Activated CD4-positive, alpha-beta T cell treated with anti-CD3 and anti-CD28 coated beads for 36 hours (primary cell): ENCODE results near the gene ADCY2. TPM values are rescaled to one million over a fixed set of nuclear protein-coding genes. Genes with fewer than 3 reads are reported as not detected.

Experiments used
- ATAC-seq: fragments of 200-7000 bp; cut with Tn5 transposase; one replicate; pipeline ENCODE4 v1.10.0; 2021; ENCODE audit warnings: mild to moderate bottlenecking, moderate library complexity
- CTCF ChIA-PET: fragments of 350-600 bp; sonication (Branson Sonifier 250); formaldehyde crosslinking; loops from one replicate; lab custom pipeline; 2021; ENCODE audit warnings: antibody characterized with exemption; lab: Charles Lee
- POLR2A ChIA-PET: fragments of 350-600 bp; sonication (Branson Sonifier 250); formaldehyde crosslinking; loops from one replicate; lab custom pipeline; 2021; ENCODE audit warnings: antibody characterized with exemption, inconsistent platforms; lab: Charles Lee
- DNase-seq: peaks from one replicate; pipeline ENCODE4 v3.0.0-alpha.2; 2020
- H3K27ac Mint-ChIP-seq: one replicate; pipeline ENCODE4 v1.8.0; 2021; ENCODE audit warnings: mixed read lengths
- H3K27me3 Mint-ChIP-seq: one replicate; pipeline ENCODE4 v1.8.0; 2021; ENCODE audit warnings: mixed read lengths
- H3K36me3 Mint-ChIP-seq: one replicate; pipeline ENCODE4 v1.8.0; 2021; ENCODE audit warnings: low read depth, mixed read lengths
- H3K4me1 Mint-ChIP-seq: one replicate; pipeline ENCODE4 v1.8.0; 2021; ENCODE audit warnings: mixed read lengths
- H3K4me3 Mint-ChIP-seq: one replicate; pipeline ENCODE4 v1.8.0; 2021; ENCODE audit warnings: mild to moderate bottlenecking, moderate library complexity, mixed read lengths
- H3K9me3 Mint-ChIP-seq: one replicate; pipeline ENCODE4 v1.8.0; 2021; ENCODE audit warnings: low read depth, mixed read lengths
- intact Hi-C, 2 experiments: fragments of 100-400 bp; cut with DNase I in 1 of 2; cut with micrococcal nuclease in 1 of 2; formaldehyde crosslinking; loops; one replicate each; pipeline versions ENCODE4 v1.14.2 to v1.15.1; 2022 to 2024; cut with DNase I, micrococcal nuclease
- total RNA-seq, 2 experiments: library from RNA; stranded (reverse); gene quantifications; one replicate each; pipeline ENCODE4 v1.2.3, GENCODE V29; 2021

The ADCY2 gene
- total RNA-seq, 2 experiments from 2014 or later: not detected

GRCh38 chr5:7377761-7378160 is 18.2 kb upstream of the ADCY2 start:
- POLR2A ChIA-PET: no interaction called here
- CTCF ChIA-PET: no interaction called here
- H3K27me3 Mint-ChIP-seq: peaks cover 3% of the 10 kb centered on the region
- ATAC-seq (no peak), DNase-seq (no peak)
- intact Hi-C loops: no loop called here
- H3K9me3 Mint-ChIP-seq: no peaks in the 10 kb centered on the region
- H3K4me3 Mint-ChIP-seq: no peak overlapping the region
- no peaks in the 10 kb centered on the region for H3K36me3 Mint-ChIP-seq
- H3K4me1 Mint-ChIP-seq: no peaks in the 10 kb centered on the region
- H3K27ac Mint-ChIP-seq: no peak overlapping the region

GRCh38 chr5:7382588-7382987 is 13.3 kb upstream of the ADCY2 start:
- no peak overlapping the region for H3K4me3 Mint-ChIP-seq
- H3K27ac Mint-ChIP-seq: no peak overlapping the region
- H3K27me3 Mint-ChIP-seq: peaks cover 3% of the 10 kb centered on the region
- DNase-seq (no peak), ATAC-seq (no peak)
- no peaks in the 10 kb centered on the region for H3K36me3 Mint-ChIP-seq
- H3K9me3 Mint-ChIP-seq: no peaks in the 10 kb centered on the region
- POLR2A ChIA-PET: no interaction called here
- no peaks in the 10 kb centered on the region for H3K4me1 Mint-ChIP-seq
- intact Hi-C loops: no loop called here
- CTCF ChIA-PET: no interaction called here

GRCh38 chr5:7385681-7386080 is 10.3 kb upstream of the ADCY2 start:
- no peaks in the 10 kb centered on the region for H3K36me3 Mint-ChIP-seq
- no peak for ATAC-seq
- ChIA-PET POLR2A (no interaction called here), CTCF (no interaction called here)
- no peak overlapping the region for H3K27ac Mint-ChIP-seq
- peaks cover 2% of the 10 kb centered on the region for H3K27me3 Mint-ChIP-seq
- no peak overlapping the region for H3K4me3 Mint-ChIP-seq
- no peaks in the 10 kb centered on the region for H3K4me1 Mint-ChIP-seq
- intact Hi-C loops: no loop called here
- H3K9me3 Mint-ChIP-seq: no peaks in the 10 kb centered on the region
- DNase-seq: no peak

- DNase-seq (no peak), ATAC-seq (no peak)
- intact Hi-C loops: no loop called here
- H3K36me3 Mint-ChIP-seq: no peaks in the 10 kb centered on the region
- H3K9me3 Mint-ChIP-seq: no peaks in the 10 kb centered on the region
- peaks cover 7% of the 10 kb centered on the region for H3K27me3 Mint-ChIP-seq
- no peak overlapping the region for H3K4me3 Mint-ChIP-seq
- POLR2A ChIA-PET: no interaction called here
- CTCF ChIA-PET: no interaction called here
- no peak overlapping the region for H3K27ac Mint-ChIP-seq
- no peaks in the 10 kb centered on the region for H3K4me1 Mint-ChIP-seq
Observed at GRCh38 chr5:7388553-7388952, 7.4 kb upstream of the ADCY2 start.

GRCh38 chr5:7391215-7391614 is 4.7 kb upstream of the ADCY2 start:
- peaks cover 15% of the 10 kb centered on the region for H3K27me3 Mint-ChIP-seq
- no peaks in the 10 kb centered on the region for H3K36me3 Mint-ChIP-seq
- no peaks in the 10 kb centered on the region for H3K4me1 Mint-ChIP-seq
- H3K4me3 Mint-ChIP-seq: no peak overlapping the region
- intact Hi-C loops: no loop called here
- ChIA-PET POLR2A (no interaction called here), CTCF (interaction anchor here (0.7 kb wide), 1 partner anchor 14 kb away, joined by 3 read pairs; no protein-coding TSS in a partner anchor)
- H3K27ac Mint-ChIP-seq: no peak overlapping the region
- ATAC-seq (no peak), DNase-seq (no peak)
- H3K9me3 Mint-ChIP-seq: no peaks in the 10 kb centered on the region

GRCh38 chr5:7391814-7392692 is 3.9 kb upstream of the ADCY2 start:
- H3K36me3 Mint-ChIP-seq: no peaks in the 10 kb centered on the region
- no peak overlapping the region for H3K27ac Mint-ChIP-seq
- no peaks in the 10 kb centered on the region for H3K9me3 Mint-ChIP-seq
- intact Hi-C loops: no loop called here
- no peak for DNase-seq
- H3K27me3 Mint-ChIP-seq: peaks cover 20% of the 10 kb centered on the region
- CTCF ChIA-PET: interaction anchor here (0.7 kb wide), 1 partner anchor 13 kb away, joined by 3 read pairs; no protein-coding TSS in a partner anchor
- POLR2A ChIA-PET: no interaction called here
- ATAC-seq: no peak
- H3K4me3 Mint-ChIP-seq: no peak overlapping the region
- peaks cover 3% of the 10 kb centered on the region for H3K4me1 Mint-ChIP-seq

GRCh38 chr5:7392693-7393024 is 3.3 kb upstream of the ADCY2 start:
- Mint-ChIP-seq H3K4me1 (peaks cover 4% of the 10 kb centered on the region), H3K4me3 (no peak overlapping the region), H3K36me3 (no peaks in the 10 kb centered on the region), H3K27me3 (peaks cover 25% of the 10 kb centered on the region), H3K27ac (no peak overlapping the region), H3K9me3 (no peaks in the 10 kb centered on the region)
- ChIA-PET POLR2A (no interaction called here), CTCF (no interaction called here)
- DNase-seq (no peak), ATAC-seq (no peak)
- intact Hi-C loops: no loop called here

- intact Hi-C loops: no loop called here
- CTCF ChIA-PET: interaction anchor here (0.7 kb wide), 1 partner anchor 394 kb away, joined by 3 read pairs; no protein-coding TSS in a partner anchor
Observed at GRCh38 chr5:7393921-7394799, 1.8 kb upstream of the ADCY2 start.

GRCh38 chr5:7394889-7395431 is 978 bp upstream of the ADCY2 start:
- ChIA-PET POLR2A (no interaction called here), CTCF (interaction anchor here (0.6 to 0.7 kb wide), 2 partner anchors 380 to 395 kb away, joined by 3 to 4 read pairs; no protein-coding TSS in a partner anchor)
- Mint-ChIP-seq H3K27me3 (peaks cover 38% of the 10 kb centered on the region), H3K4me1 (peaks cover 4% of the 10 kb centered on the region), H3K4me3 (no peak overlapping the region), H3K36me3 (no peaks in the 10 kb centered on the region), H3K9me3 (no peaks in the 10 kb centered on the region), H3K27ac (no peak overlapping the region)
- intact Hi-C loops: no loop called here
- ATAC-seq (no peak), DNase-seq (peak; percentile 6)

More at GRCh38 chr5:7393921-7394799, 1.8 kb upstream of the ADCY2 start:
- Mint-ChIP-seq H3K4me3 (no peak overlapping the region), H3K9me3 (no peaks in the 10 kb centered on the region), H3K27me3 (peaks cover 38% of the 10 kb centered on the region), H3K27ac (no peak overlapping the region), H3K4me1 (peaks cover 4% of the 10 kb centered on the region), H3K36me3 (no peaks in the 10 kb centered on the region)
- POLR2A ChIA-PET: no interaction called here
- no peak for DNase-seq
- ATAC-seq: no peak

GRCh38 chr5:7395432-7395946 is 449 bp upstream of the ADCY2 start:
- Mint-ChIP-seq H3K27me3 (peaks cover 38% of the 10 kb centered on the region), H3K9me3 (no peaks in the 10 kb centered on the region), H3K36me3 (no peaks in the 10 kb centered on the region), H3K27ac (no peak overlapping the region), H3K4me3 (no peak overlapping the region), H3K4me1 (peaks cover 4% of the 10 kb centered on the region)
- no peak for DNase-seq
- intact Hi-C loops: no loop called here
- POLR2A ChIA-PET: no interaction called here
- ATAC-seq: no peak
- CTCF ChIA-PET: interaction anchor here (0.6 kb wide), 1 partner anchor 380 kb away, joined by 4 read pairs; no protein-coding TSS in a partner anchor

- no peaks in the 10 kb centered on the region for H3K9me3 Mint-ChIP-seq
- DNase-seq (no peak), ATAC-seq (no peak)
- no peaks in the 10 kb centered on the region for H3K36me3 Mint-ChIP-seq
- H3K4me3 Mint-ChIP-seq: no peak overlapping the region
- CTCF ChIA-PET: no interaction called here
- POLR2A ChIA-PET: no interaction called here
- peaks cover 4% of the 10 kb centered on the region for H3K4me1 Mint-ChIP-seq
- no peak overlapping the region for H3K27ac Mint-ChIP-seq
- intact Hi-C loops: no loop called here
- peaks cover 35% of the 10 kb centered on the region for H3K27me3 Mint-ChIP-seq
Observed at GRCh38 chr5:7396713-7397454, 946 bp downstream of the ADCY2 start.
